H1 (cell line): Measurements from ENCODE around the gene GGA2. TPM values are rescaled to one million over a fixed set of nuclear protein-coding genes. Genes with fewer than 3 reads are reported as not detected.

Source experiments
- CHD1 ChIP-seq: IDR thresholded peaks from 2 replicates; pipeline ENCODE4 v1.6.1; 2012; ENCODE audit warnings: low read depth, low read length, improper control_type of control experiment
- FOSL1 ChIP-seq: IDR thresholded peaks from 2 replicates; pipeline ENCODE4 v1.6.1; 2011; ENCODE audit warnings: mild to moderate bottlenecking, low read depth, low read length, moderate library complexity; ENCODE audit not compliant: insufficient read depth
- JUN ChIP-seq: IDR thresholded peaks from 2 replicates; pipeline ENCODE4 v1.6.1; 2011; ENCODE audit warnings: low read depth, mild to moderate bottlenecking, improper control_type of control experiment, low read length
- RXRA ChIP-seq: IDR thresholded peaks from 2 replicates; pipeline ENCODE4 v1.6.1; 2011; ENCODE audit warnings: low read depth, mild to moderate bottlenecking, low read length, moderate library complexity; ENCODE audit not compliant: insufficient read depth
- polyA plus RNA-seq, 7 experiments: library from polyadenylated mRNA; depleted of rRNA in 3 of 7; stranded (reverse) in 5 of 7; unstranded in 2 of 7; fragments of >200 nt in 5 of 7; fragments of 200-250 nt in 2 of 7; gene quantifications; 1 replicate in 5 of 7; 2 replicates in 1 of 7; 4 replicates in 1 of 7; pipeline versions ENCODE4 v1.2.1 to v1.2.3, GENCODE V29; 2011 to 2013; ENCODE audit warnings: missing spikeins in 2 of 7, mixed read lengths in 2 of 7
- total RNA-seq: library from RNA; stranded (reverse); fragmentation: NEBNext Ultra II Directional; extraction: Animal tissue kit (Norgen Biotek cat#: 25700); gene quantifications from 2 replicates; pipeline ENCODE4 v1.2.1, GENCODE V29; 2021

GGA2 gene
- total and polyA plus RNA-seq, 2 of the 8 experiments (the other 6 are each of a cell fraction or from before 2014, with no cell fraction given) = 65.8 to 114 TPM

- no peak for TF ChIP-seq RXRA
- no peak for TF ChIP-seq CHD1
- no peak for TF ChIP-seq JUN
- TF ChIP-seq FOSL1 = no peak
These were observed 7.8 kb downstream of the GGA2 start (continued) for GRCh38 chr16:23502466-23502865.
